Effector CD4-positive, alpha-beta T cell (primary cell): ENCODE results near the gene MED26.
"Not testable (repeated sequence)": the region's sequence is repeated elsewhere in the genome, so short reads cannot be mapped to it uniquely, and the experiment has no call there.

Experiments
- DNase-seq: peaks from one replicate; pipeline ENCODE4 v3.0.0-alpha.2; 2020
- total RNA-seq: gene quantifications from one replicate; lab custom pipeline; 2026; lab: John Stamatoyannopoulos, UW

The MED26 gene, protein sequence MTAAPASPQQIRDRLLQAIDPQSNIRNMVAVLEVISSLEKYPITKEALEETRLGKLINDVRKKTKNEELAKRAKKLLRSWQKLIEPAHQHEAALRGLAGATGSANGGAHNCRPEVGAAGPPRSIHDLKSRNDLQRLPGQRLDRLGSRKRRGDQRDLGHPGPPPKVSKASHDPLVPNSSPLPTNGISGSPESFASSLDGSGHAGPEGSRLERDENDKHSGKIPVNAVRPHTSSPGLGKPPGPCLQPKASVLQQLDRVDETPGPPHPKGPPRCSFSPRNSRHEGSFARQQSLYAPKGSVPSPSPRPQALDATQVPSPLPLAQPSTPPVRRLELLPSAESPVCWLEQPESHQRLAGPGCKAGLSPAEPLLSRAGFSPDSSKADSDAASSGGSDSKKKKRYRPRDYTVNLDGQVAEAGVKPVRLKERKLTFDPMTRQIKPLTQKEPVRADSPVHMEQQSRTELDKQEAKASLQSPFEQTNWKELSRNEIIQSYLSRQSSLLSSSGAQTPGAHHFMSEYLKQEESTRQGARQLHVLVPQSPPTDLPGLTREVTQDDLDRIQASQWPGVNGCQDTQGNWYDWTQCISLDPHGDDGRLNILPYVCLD
- 45.8 reads per million, percentile 66 among the genes with 10 or more reads in this experiment for total RNA-seq

DNA sequence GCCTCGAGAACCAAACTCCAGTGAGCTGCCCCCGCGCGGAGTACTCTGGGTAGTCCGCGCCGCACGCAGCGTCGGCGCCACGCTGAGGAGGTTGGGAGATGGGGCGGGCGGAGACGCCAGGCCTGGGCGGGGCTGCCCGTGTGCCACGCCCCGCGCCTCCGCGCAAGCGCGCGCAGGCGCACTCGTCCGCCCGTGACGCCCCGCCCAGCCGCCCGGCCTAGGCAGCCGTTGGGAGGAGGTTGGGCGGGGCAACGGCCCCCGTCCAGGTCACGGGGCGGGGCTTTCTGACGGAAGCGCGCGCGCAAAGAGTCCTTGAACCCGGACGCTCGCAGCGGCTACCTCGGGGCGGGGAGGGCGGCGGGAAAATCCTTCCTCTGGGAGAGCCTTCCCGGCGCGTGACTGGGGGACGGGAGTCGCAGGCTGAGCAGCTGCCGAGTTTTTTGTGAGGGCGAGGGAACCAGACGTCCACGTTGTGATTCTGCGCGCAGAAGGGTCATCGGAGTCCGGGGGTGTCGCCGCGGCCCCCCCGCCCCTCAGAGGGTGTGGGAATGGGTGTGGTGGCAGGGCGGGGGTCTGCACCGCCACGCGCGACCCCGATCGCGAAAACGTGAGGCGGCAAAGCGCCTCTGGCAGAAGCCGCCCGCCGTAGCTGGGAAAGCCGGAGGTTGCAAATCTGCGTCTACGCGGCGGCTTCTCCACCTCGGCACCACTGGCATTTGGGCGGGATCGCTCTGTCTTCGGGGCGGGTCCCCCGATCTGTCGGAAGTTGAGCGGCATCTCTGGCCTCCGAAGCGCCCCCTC lies at the start of gene MED26:
TSS of gene MED26 (minus strand) at position 22 of the 801 bp plus-strand sequence. CDS start 261 bp downstream, outside the sequence.
- peak; percentile 91 for DNase-seq

DNA sequence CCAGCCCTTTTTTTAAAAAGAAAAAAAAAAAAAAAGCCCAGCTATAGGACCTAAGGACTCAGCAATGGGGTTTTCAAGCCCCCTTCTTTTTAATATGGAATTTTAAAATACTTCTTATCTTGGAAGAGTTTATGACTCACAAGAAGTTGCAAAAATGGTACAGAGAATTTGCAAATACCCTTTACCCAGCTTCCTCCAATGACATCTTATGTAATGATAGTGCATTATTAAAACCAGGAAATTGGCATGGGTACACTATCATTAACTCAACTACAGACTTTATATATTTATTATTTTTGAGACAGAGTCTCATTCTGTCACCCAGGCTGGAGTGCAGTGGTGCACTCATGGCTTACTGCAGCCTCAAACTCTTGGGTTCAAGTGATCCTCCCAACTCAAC lies 49.1 kb upstream of the MED26 start:
- no peak for DNase-seq

DNA sequence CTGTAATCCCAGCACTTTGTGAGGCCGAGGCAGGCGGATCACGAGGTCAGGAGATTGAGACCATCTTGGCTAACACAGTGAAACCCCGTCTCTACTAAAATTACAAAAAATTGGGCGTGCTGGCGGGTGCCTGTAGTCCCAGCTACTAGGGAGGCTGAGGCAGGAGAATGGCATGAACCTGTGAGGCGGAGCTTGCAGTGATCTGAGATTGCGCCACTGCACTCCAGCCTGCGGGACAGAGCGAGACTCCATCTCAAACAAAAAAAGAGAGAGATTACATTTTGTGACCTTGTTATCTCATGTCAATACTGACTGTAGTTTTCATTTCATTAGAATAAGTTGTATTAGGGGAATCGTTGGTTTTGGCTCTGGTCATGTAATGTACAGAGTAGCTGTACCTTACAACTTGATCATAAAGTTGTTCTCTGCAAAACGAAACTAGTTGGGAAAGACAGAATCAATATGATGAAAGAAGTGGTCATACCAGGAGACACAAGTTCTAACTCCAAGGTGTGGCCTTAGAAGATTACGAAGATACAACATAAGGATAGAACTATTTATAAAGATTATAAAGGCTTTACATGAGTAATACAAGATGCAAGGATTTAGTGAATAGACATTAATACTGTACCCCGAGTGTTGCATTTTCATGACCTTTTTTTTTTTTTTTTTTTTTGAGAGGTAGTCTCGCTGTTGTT lies 48.2 kb upstream of the MED26 start:
- no peak for DNase-seq

DNA sequence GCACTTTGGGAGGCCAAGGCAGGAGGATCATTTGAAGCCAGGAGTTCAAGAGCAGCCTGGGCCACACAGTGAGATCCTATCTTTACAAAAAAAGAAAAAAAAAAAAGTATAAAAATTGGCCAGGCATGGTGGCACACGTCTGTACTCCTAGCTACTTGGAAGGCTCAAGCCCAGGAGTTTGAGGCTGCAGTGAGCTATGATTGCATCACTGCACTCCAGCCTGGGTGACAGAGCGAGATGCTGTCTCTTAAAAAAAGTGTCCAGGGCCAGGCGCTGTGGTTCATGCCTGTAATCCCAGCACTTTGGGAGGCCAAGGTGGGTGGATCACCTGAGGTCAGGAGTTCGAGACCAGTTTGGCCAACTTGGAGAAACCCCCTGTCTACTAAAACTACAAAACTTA lies 45.8 kb upstream of the MED26 start:
- DNase-seq = not testable (repeated sequence)

DNA sequence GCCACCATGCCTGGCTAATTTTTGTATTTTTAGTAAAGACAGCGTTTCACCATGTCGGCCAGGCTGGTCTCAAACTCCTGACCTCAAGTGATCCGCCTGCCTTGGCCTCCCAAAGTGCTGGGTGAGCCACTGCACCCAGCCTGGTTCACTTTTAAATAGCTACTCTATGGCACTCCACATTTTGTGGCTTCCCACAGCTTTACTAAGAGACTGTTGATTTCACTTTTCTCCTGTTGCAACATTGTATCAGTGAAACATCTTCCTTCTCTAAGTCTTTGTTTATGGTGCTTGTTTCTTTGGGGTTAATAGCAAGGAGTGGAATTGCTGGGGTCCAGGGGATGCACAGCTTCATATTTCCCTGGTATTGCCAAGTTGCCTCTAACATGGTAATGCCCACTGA lies 45.2 kb upstream of the MED26 start:
- no peak for DNase-seq

DNA sequence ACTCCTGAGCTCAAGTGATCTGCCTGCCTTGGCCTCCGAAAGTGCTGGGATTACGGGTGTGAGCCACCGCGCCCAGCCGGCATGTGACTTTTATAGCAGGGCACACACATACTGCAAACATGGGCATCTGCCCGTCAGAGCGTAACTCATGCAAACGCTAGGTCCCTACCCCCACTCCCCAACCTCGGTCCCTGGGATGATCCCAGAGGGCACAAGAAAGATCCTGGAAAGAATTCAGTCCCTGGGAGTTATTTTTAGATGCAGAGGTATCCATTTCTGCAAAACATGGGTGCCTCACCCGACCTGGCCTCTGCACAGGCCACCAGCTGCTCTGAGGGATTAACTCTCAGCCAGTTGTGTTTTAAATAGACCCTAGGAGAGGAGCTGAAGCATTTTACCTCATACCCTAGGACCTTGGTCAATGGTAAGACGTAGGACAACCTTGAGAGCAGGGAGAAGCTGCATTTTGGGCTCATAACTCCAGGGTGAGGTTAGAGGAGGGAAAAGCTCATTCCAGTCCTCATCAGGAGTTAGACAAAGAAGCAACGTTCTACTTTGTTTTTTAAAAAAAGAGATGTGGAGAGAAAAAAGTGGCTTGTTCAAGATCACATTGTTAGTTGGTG lies 43.8 kb upstream of the MED26 start:
- no peak for DNase-seq

DNA sequence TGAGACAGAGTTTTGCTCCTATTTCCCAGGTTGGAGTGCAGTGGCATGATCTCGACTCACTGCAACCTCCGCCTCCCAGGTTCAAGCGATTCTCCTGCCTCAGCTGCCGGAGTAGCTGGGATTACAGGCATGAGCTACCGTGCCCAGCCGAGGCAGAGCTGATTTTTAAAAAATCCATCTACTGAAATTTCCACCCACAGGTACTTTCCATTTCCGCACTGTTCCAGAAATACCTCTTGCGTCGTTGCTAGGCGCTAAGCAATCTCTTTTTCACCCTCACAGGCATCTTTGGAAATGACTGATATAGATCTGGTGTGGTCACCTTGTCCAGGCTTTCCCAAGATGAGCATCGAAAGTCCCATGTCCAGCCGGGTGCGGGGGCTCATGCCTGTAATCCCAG lies 42.3 kb upstream of the MED26 start:
- DNase-seq = no peak

DNA sequence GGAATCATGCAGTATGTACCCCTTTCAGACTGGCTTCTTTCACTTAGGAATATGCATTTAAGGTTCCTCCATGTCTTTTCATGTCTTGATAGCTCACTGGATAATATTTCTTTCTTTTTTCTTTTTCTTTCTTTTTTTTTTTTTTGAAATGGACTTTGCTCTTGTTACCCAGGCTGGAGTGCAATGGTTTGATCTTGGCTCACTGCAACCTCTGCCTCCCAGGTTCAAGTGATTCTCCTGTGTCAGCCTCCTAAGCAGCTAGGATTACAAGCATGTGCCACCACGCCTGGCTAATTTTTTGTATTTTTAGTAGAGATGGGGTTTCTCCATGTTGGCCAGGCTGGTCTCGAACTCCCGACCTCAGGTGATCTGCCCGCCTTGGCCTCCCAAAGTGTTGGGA lies 40.7 kb upstream of the MED26 start:
- not testable (repeated sequence) for DNase-seq

DNA sequence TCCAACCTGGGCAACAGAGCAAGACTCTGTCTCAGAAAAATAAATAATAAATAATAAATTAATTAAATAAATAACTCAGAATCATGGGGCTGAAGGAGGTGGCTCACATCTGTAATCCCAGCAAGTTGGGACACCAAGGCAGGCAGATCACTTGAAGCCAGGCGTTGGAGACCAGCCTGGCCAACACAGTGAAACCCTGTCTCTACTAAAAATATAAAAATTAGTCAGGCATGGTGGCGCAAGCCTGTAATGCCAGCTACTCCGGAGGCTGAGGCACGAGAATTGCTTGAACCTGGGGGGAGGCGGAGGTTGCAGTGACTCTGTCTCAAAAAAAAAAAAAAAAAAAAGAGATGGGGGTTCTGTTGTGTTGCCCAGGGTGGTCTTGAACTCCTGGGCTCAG lies 40.2 kb upstream of the MED26 start:
- DNase-seq = no peak

DNA sequence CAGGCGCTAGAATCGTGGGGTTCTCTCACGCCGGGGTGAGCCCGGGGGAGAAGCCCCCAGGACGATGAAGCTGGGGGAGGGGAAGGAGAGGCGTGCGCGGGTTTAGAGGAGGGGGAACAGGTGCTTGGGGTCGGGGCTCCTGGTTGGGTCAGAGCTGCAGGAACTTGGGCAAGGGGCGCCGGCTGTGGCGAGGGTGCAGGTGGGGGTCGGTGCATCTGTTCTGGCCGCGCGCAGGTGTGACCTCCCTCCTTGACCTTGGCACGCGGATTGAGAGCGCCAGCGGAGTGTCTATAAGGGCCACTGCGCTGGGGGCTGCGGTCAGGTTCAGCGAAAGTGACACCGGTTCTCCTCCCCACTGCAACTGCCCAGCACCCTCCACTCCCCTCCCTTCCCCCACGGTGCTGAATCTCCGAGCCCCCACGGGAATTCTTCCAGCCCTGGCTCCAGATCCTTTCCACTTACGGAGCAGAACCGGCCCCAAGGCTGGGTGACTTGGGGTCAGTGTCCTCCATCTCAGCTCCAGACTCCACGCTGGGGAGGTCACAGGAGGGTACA lies 33.6 kb upstream of the MED26 start:
- peak; percentile 3 for DNase-seq

DNA sequence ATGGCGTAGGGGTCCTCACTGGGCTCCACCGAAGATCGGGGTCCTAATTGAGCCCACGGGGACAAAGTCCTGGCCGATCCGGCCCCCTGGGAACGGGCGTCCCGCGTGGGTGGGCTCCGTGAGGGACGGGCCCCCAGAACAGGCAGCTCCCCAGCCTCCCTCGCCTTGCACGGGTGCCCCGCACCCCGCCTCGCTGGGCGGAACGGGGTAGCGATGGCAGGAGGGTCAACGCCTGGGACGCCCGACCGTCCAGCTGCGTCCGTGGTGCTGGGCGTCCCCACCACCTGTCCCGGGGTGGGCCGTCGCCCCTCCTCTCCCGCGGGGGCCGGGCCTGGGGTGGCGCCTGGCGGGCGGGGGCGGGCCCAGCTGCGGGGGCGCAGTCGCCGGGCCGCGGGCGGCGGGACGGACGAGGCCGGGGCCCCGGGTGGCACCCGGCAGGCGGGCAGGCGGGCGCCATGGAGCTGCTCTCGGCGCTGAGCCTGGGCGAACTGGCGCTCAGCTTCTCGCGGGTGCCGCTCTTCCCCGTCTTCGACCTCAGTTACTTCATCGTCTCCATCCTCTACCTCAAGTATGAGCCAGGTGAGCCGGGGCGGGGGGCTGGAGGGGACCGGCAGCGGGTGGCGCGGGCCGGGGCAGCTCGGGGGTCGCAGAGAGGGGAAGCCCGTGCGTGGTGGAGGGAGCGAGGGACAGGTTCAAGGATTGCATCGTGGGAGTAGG lies 32.9 kb upstream of the MED26 start, which contains the start of gene TMEM38A:
TSS of gene TMEM38A (plus strand) at position 377 of the 717 bp plus-strand sequence. CDS start at position 456, 79 bp downstream.
- DNase-seq = peak; percentile 24

DNA sequence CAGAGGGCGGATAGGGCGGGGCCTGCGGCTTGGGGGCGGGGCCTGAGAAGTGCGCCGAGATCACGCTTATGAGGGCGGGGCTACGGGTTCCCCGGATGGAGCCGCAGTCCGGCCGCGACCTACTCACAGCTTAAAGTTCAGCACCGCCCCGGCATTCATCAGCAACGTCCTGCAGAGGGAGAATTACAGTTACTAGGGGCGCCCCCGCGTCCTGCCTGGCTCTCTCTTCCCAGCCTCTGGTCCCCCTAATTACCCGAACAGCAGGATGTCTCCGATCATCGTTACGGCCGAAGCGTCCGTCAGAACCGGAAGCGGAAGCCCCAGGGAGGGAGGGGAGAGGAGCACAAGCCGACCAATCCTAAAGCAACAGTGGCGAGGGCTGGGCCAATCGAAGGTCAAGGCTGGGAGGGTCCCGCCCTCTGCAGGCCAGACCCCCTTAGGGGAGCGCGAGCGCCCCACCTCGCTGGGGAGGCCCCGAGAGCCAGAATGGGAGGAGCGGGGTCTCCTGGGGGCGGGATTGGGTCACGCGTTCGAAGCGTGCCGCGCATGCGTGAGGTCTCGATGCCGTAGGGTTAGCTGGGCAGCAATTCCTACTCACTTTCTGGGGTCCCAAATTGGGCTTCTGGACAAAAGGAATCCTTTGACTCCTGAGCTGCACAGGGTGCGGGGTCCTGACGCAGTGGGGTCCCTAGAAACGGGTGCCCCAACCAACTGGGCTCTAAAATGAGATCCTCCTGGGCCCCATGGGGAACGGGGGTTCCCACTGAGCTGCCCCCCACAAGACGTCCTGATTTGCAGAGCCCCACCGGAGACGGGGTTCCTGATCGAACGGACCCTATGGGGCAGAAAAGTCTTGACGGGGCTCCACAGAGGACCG lies 32.1 kb upstream of the MED26 start, which contains the start of gene SMIM7:
TSS of gene SMIM7 (minus strand) at position 313 of the 877 bp plus-strand sequence. CDS start at position 279, 34 bp downstream.
- peak; percentile 98 for DNase-seq

DNA sequence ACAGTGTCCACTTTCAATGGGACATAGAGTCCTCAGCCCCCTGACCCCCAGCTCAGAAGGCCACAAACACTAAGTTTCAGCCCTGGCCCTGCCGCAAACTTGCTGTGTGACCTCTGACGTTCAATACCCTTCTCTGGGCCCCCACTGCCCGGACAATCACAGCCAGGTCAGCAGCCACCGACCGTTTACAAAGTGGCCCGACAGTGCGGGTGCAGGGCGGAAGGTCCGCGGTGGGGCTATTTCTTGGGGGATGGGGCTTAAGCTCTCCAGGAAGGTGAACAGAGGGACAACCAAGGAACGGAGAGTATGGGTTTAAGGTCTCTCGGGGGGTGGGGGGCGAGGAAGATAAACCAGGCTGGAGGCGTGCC lies 31.4 kb upstream of the MED26 start:
- no peak for DNase-seq

DNA sequence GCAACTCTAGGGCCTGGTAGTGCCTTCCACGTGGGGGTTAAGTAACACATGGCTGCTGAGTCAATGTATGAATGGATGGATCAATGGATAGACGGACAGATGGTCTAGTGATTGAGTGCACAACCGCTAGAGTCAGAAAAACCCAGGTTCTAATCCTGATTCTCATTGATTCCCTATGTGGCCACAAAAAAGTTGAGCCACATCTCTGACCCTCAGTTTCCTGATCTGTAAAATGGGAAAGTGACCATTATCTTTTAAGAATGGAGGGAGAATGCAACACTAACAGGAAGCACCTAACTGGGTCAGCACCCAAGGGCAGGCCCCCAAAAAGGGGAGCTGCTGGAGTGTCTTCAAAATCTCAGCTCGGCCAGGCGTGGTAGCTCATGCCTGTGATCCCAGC lies 29.4 kb upstream of the MED26 start:
- DNase-seq = no peak

DNA sequence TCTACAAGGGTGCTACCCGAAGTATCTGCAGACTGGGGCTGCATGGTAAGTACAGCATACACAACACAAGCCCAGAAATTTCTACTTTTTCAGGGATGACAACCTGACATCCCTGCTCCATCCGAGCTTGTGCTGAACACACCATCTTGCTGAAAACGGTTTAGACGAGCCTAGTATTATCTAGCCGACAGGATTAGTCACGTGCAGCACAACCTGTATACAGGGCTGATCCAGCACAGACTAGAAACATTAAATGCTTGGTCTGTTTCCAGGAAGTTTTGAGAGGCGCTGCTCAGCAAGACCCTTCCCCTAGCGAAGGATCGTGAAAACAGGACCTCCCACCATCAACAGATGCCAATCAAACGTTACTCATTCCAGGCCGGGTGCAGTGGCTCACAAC lies 27.7 kb upstream of the MED26 start:
- no peak for DNase-seq

DNA sequence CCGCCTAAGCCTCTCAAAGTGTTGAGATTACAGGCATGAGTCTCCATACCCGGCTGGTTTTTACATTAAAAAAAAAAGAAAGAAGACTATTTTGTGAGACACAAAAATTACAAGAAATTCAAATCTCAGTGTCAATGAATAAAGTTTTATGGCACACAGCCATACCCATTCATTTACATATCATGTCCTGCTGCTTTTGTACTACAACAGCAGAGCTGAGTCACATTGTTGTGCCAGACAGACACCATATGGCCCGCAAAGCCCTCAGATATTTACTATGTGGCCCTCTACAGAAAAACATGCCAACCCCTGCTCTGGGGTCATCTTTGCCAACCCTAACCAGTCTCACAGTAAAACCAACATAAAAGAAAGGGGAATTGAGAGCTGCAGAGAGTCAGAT lies 26.6 kb upstream of the MED26 start:
- no peak for DNase-seq

DNA sequence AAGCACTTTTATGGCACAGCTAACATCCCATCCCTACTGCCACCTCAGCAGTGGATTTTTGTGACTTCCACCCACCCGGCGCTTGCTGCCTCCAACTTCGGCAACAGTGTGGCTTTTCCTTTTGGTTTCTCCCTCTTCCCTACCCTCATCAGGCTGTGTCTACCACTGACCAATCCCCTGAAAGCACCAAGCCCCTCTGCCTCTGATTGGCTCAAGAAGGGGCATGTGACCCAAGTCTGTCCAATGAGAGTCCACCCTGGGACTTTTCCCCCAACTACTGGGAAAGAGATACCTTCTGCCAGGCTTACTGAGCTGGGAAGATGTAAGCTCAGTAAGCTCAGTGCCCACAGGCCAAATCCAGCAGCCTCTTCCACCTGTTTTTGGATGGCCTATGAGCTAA lies 26.1 kb upstream of the MED26 start:
- DNase-seq = no peak

DNA sequence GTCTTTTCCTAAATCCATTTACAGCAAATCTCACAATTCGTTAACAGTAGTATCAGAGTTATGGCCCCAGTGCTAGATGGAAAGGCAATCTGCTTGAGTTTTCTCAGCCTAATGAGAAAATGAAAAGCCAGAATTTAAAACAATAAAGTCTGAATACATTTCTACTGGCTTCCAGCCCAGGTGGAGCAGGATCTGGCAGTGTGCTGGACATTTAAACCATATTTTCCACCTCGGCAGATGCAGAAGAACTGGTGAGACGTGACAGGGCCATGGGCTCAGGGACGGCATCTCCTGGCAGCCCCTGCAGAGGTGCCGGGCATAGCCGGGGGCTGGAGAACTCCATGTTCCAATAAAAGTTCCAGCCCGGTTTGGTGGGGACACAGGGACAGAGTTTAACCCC lies 24.9 kb upstream of the MED26 start:
- no peak for DNase-seq

DNA sequence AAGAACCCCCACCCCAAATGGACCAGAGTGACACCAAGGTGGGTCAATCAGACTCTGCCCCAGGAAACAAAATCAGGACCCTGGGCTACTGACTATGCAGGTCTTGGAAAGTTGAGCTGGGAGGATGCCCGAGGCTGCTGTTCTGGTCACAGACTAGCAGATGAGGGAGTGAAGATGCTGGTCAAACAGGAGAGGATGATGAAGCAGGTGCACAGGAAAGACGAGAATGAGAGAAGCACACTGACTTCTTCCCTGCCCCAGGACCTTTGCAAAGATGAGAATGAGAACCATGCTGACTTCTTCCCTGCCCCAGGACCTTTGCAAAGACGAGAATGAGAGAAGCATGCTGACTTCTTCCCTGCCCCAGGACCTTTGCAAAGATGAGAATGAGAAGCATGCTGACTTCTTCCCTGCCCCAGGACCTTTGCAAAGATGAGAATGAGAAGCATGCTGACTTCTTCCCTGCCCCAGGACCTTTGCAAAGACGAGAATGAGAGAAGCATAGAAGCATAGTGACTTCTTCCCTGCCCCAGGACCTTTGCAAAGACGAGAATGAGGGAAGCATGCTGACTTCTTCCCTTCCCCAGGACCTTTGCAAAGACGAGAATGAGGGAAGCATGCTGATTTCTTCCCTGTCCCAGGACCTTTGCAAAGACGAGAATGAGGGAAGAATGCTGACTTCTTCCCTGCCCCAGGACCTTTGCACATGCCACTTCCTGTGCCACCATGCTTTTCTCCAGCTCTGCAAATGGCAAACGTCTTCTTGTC lies 23.6 kb upstream of the MED26 start:
- not testable (repeated sequence) for DNase-seq
